IMR-90 (cell line): ENCODE data around the gene WDR90. TPM values are rescaled to one million over a fixed set of nuclear protein-coding genes. Genes with fewer than 3 reads are reported as not detected.

ENCODE experiments used
- RAD21 ChIP-seq: IDR thresholded peaks from 2 replicates; pipeline ENCODE4 v1.6.1; 2012; ENCODE audit warnings: low read length, improper control_type of control experiment
- USF2 ChIP-seq: fragments of 150-350 bp; IDR thresholded peaks from 2 replicates; pipeline ENCODE4 v1.6.1; 2017; ENCODE audit warnings: mild to moderate bottlenecking, antibody characterized with exemption, low read length, low read depth
- polyA plus RNA-seq, 3 experiments: library from polyadenylated mRNA; depleted of rRNA; stranded (reverse); fragments of >200 nt; gene quantifications; 2 replicates each; pipeline ENCODE4 v1.2.3, GENCODE V29; 2012; ENCODE audit warnings: low replicate concordance in 1 of 3
- total RNA-seq: library from RNA; depleted of rRNA; stranded (reverse); fragments of >200 nt; gene quantifications from 2 replicates; pipeline ENCODE4 v1.2.3, GENCODE V29; 2012

Gene WDR90
- total and polyA plus RNA-seq, 2 of the 4 experiments (the other 2 are of a cell fraction), result 1.4 to 18.7 TPM

GRCh38 chr16:636206-637080 is 12.7 kb upstream of the WDR90 start, which contains the start of gene METTL26 (continued):
- TF ChIP-seq USF2, result peak; percentile 5; the same call in 1 of the 2 replicates
- TF ChIP-seq RAD21, result peak; percentile 22
